GM23338 (cell line): Measurements from ENCODE around the gene YIPF4.

ENCODE experiments used
- CREB1 ChIP-seq: fragments of 250-450 bp; sonication (Bioruptor Pico); IDR thresholded peaks from 2 replicates; pipeline ENCODE4 v1.5.0; 2020; ENCODE audit warnings: low read depth, mild to moderate bottlenecking, moderate library complexity
- CTCF ChIP-seq, 2 experiments: fragments of 200-600 bp in 1 of 2; sonication (generic) in 1 of 2; conservative IDR thresholded peaks; 2 replicates each; pipeline versions ENCODE4 v1.5.1 to v1.6.1; 2016 to 2017; ENCODE audit warnings: antibody characterized with exemption in 2 of 2, low read depth in 2 of 2, mild to moderate bottlenecking in 2 of 2, moderate library complexity in 1 of 2
- ETS1 ChIP-seq: IDR thresholded peaks from 2 replicates; pipeline ENCODE4 v1.6.1; 2016; ENCODE audit warnings: antibody characterized with exemption
- EZH2 ChIP-seq: fragments of 200-600 bp; sonication (generic); IDR thresholded peaks from one replicate; pipeline ENCODE4 v1.8.0; 2017; ENCODE audit warnings: antibody characterized with exemption, mild to moderate bottlenecking, low read depth; ENCODE audit not compliant: unreplicated experiment
- EZH2phosphoT487 ChIP-seq: fragments of 200-600 bp; sonication (generic); IDR thresholded peaks from one replicate; pipeline ENCODE4 v1.8.1; 2018; ENCODE audit warnings: antibody characterized with exemption; ENCODE audit not compliant: unreplicated experiment
- JUNB ChIP-seq: IDR thresholded peaks from one replicate; pipeline ENCODE4 v1.6.1; 2016; ENCODE audit warnings: antibody characterized with exemption; ENCODE audit not compliant: unreplicated experiment
- NANOG ChIP-seq: IDR thresholded peaks from 2 replicates; pipeline ENCODE4 v1.6.1; 2016; ENCODE audit warnings: antibody characterized with exemption, borderline replicate concordance
- POLR2AphosphoS5 ChIP-seq: IDR thresholded peaks from 2 replicates; pipeline ENCODE4 v1.6.1; 2016; ENCODE audit warnings: antibody characterized with exemption, low read depth
- REST ChIP-seq: IDR thresholded peaks from one replicate; pipeline ENCODE4 v1.6.1; 2018; ENCODE audit warnings: antibody characterized with exemption; ENCODE audit not compliant: unreplicated experiment
- STAT1 ChIP-seq: IDR thresholded peaks from one replicate; pipeline ENCODE4 v1.6.1; 2016; ENCODE audit warnings: antibody characterized with exemption; ENCODE audit not compliant: unreplicated experiment
- ZNF114 ChIP-seq: fragments of 250-450 bp; sonication (Bioruptor Pico); IDR thresholded peaks from 2 replicates; pipeline ENCODE4 v1.5.0; 2020; ENCODE audit warnings: mild to moderate bottlenecking, moderate library complexity
- ZNF331 ChIP-seq: fragments of 250-450 bp; sonication (Bioruptor Pico); IDR thresholded peaks from 2 replicates; pipeline ENCODE4 v1.5.0; 2020; ENCODE audit warnings: low read depth, mild to moderate bottlenecking, moderate library complexity
- ZNF462 ChIP-seq: fragments of 250-450 bp; sonication (Bioruptor Pico); IDR thresholded peaks from 2 replicates; pipeline ENCODE4 v1.5.0; 2020; ENCODE audit warnings: mild to moderate bottlenecking, moderate library complexity

- TF ChIP-seq CTCF (conservative IDR thresholded peaks at IDR 0.05; ENCODE audit: low read depth in 2 of 2) (no peak), REST (no peak), EZH2phosphoT487 (no peak), POLR2AphosphoS5 (no peak), ZNF331 (CRISPR knock-in tag) (no peak), CREB1 (CRISPR knock-in tag) (no peak), ZNF462 (CRISPR knock-in tag) (no peak), EZH2 (no peak), ETS1 (no peak), JUNB (no peak), ZNF114 (CRISPR knock-in tag) (no peak), NANOG (no peak), STAT1 (no peak)
Measured at GRCh38 chr2:32249731-32250236, 27.9 kb upstream of the YIPF4 start.
